Stimulated activated CD4-positive, alpha-beta T cell treated with anti-CD3 and anti-CD28 coated beads, TNF-alpha, amount 100 ng/mL, for 24 hours (primary cell): ENCODE results near the gene NLN.

Source experiments
- DNase-seq, 3 experiments: peaks; one replicate each; pipeline ENCODE4 v3.0.0-alpha.2; 2020; ENCODE audit warnings: low read depth in 3 of 3

Gene NLN

GRCh38 chr5:65808818-65809217, 86.8 kb downstream of the NLN start:
- no peak for DNase-seq

- no peak for DNase-seq
Measured at GRCh38 chr5:65809817-65810531, 88.0 kb downstream of the NLN start.

- no peak for DNase-seq
Measured at GRCh38 chr5:65811004-65811403, 89.0 kb downstream of the NLN start.

GRCh38 chr5:65811885-65812284, 89.9 kb downstream of the NLN start:
- no peak for DNase-seq

GRCh38 chr5:65812648-65813047, 90.6 kb downstream of the NLN start:
- no peak for DNase-seq

GRCh38 chr5:65813174-65813573, 91.2 kb downstream of the NLN start:
- DNase-seq, result no peak

- no peak for DNase-seq
Measured at GRCh38 chr5:65815161-65815560, 93.2 kb downstream of the NLN start.

- no peak for DNase-seq
Measured at GRCh38 chr5:65816729-65817128, 94.7 kb downstream of the NLN start.

GRCh38 chr5:65817931-65818330, 95.9 kb downstream of the NLN start:
- DNase-seq, result no peak

GRCh38 chr5:65818592-65818991, 96.6 kb downstream of the NLN start:
- no peak for DNase-seq

GRCh38 chr5:65819215-65819904, 97.4 kb downstream of the NLN start:
- DNase-seq, result no peak

- no peak for DNase-seq
Measured at GRCh38 chr5:65819905-65820240, 97.9 kb downstream of the NLN start.

GRCh38 chr5:65820373-65820772, 98.4 kb downstream of the NLN start:
- no peak for DNase-seq

GRCh38 chr5:65821966-65822365, 100.0 kb downstream of the NLN start:
- no peak for DNase-seq

GRCh38 chr5:65822710-65823109, 100.7 kb downstream of the NLN start:
- no peak for DNase-seq

GRCh38 chr5:65823204-65823603, 101.2 kb downstream of the NLN start:
- no peak for DNase-seq

- DNase-seq, result no peak
Measured at GRCh38 chr5:65823845-65824445, 101.9 kb downstream of the NLN start.

- DNase-seq, result no peak
Measured at GRCh38 chr5:65825408-65826328, 103.7 kb downstream of the NLN start.

GRCh38 chr5:65828022-65828896, 106.3 kb downstream of the NLN start:
- DNase-seq, result no peak

GRCh38 chr5:65830856-65831255, 108.9 kb downstream of the NLN start:
- DNase-seq, result no peak

- DNase-seq, result no peak
Measured at GRCh38 chr5:65831276-65831675, 109.3 kb downstream of the NLN start.
